T-helper 9 cell (primary cell): ENCODE measurements around the gene DSCAM.

Source experiments
- DNase-seq: peaks from one replicate; pipeline ENCODE4 v3.0.0-alpha.2; 2020

DSCAM gene

DNA sequence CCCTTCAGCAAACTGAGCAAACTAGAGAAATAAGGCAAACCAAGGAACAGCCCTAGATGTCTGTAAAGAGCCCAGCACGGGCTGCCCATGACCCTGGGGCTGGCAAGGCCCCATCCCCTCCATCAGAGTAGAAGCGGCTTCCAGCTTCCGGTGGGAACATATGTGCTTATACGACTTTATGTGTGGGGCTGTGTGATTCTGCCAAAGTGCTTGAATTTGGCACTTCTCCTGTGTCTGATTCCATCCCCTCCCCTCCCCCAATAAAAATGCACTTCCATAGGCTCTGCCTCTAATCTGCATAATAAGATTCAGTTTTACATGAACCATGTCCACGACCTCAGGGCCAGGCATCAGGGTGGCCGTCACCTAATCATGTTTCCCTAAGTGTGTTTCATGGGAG lies 236.6 kb downstream of the DSCAM start:
- DNase-seq = no peak

DNA sequence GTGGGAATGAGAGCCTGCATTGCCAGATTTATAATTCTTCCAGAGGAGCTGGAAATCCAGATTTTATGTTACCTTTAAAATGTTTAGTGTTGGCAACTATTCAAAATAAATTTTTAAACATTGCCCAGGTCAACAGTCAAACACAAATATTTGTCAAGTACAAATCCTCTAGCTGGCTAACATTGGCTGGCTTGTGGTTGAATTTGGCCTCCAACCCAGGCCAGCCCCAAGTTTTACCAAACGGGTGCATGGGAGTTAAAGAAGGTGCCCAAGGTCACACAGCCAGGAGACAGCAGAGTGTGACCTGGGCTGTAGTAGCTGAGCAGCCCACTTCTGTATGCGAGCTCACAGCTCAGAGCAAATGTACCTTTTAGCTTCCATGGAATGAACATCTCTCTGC lies 240.6 kb downstream of the DSCAM start:
- DNase-seq = no peak

DNA sequence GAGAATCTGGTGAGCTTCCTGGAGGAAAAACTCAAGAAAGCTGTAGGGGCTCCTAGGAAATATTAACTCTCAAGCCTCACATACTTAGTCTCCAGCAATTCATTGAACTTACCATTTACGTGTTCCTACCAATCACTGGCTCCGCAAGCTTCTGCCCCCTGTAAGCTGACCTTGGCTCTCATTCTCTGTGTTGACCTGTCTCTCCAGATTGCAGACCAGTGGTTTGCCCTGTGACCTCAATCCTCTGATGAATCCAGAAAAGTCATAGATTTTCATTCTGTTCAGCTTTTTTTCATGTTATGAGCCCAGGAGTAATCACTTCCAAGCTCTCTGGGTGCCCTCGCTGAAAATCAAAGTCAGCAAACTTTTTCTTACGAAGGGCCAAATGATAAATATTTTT lies 241.9 kb downstream of the DSCAM start:
- no peak for DNase-seq

DNA sequence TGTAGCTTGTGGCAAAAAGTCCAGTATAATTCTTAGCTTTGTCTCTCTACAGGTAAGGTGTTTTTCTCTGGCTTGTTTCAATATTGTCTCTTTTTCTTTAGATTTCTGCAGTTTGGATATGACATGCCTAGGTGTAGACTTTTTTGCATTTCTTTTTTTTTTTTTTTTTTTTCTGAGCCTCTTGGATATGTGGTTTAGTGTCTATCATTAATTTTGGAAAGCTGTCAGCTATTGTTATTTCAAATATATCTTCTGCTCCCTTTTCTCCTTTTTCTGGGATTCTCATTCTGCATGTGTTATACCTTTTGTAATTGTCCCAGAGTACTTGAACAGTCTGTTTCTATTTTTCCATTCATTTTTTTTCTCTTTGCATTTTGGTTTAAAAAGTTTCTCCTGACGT lies 243.2 kb downstream of the DSCAM start:
- no peak for DNase-seq

DNA sequence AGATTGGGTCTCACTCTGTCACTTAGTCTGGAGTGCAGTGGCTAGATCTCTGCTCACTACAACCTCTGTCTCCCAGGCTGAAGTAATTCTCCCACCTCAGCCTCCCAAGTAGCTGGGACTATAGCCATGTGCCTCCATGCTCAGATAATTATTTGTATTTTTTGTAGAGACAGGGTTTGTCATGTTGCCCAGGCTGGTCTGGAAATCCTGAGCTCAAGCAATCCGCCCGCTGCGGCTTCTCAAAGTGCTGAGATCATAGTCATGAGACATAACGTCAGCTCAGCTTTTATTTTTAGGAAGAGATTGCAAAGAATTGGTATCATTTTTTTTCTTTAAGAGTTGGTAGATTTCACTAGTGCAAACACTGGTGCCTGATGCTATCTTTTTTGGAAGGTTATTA lies 244.9 kb downstream of the DSCAM start:
- no peak for DNase-seq

DNA sequence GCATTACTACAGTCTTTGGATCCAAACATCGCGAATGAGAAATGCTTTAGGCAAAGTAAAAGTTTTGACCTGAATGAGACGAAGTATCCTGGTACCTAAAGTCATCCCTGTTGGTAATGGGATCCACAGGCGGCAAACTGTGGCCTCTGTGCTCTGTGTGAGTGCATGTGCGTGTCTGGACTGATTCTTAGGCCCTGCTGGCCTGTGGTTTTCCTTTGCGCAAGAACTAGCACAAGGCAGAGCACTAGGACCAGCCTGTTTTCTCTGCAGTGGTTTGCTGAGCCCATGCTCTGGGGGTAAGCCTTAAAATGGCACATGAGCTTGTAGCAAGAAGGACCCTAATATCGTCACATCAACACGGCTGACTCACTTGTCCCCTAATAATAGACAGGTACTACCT lies 251.2 kb downstream of the DSCAM start:
- DNase-seq = no peak

DNA sequence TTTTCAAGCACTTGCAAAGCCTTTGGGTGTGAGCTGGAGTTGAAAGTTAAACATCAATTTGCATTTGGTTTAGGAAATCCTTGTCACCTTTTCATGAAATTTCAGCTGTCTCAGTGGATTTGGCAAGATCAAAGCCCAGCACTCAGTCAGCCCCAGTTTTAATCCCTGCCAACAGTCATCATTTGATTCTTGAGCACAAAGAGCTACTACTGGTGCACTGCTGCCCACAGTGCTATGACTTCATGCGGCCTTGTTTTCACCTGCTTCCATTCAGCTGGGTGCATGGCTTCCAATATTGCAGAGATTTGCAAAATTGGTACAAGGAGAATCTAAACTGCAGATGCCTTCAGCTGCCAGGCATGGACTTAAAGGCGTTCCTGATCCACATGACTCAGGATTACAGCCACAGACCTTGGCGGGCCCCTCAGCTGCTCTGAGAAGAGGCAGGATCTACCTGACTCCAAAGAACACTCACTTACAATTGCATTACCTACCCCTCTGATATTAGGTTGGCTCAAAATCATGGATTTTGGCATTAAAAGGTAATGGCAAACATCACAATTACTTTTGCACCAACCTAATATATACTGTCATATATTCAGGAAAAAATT lies 259.1 kb downstream of the DSCAM start:
- no peak for DNase-seq

DNA sequence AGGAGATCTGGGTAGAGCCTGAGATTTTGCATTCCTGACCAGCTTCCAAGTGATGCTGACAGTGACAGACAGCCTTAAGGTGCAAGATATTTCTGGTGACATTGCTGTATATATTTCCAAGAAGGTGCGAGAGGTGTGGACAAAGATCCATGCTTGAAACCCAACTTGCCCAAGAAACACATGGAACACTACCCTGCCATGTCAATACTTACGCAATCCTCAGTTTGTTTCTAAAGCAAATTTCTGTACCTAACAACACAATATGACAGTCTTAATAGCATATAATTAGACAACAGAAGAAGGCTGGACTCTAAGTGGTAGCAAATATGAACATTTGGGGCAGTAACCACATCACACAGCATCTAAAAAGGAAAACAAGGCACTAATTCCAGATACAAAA lies 260.4 kb downstream of the DSCAM start:
- DNase-seq = no peak

DNA sequence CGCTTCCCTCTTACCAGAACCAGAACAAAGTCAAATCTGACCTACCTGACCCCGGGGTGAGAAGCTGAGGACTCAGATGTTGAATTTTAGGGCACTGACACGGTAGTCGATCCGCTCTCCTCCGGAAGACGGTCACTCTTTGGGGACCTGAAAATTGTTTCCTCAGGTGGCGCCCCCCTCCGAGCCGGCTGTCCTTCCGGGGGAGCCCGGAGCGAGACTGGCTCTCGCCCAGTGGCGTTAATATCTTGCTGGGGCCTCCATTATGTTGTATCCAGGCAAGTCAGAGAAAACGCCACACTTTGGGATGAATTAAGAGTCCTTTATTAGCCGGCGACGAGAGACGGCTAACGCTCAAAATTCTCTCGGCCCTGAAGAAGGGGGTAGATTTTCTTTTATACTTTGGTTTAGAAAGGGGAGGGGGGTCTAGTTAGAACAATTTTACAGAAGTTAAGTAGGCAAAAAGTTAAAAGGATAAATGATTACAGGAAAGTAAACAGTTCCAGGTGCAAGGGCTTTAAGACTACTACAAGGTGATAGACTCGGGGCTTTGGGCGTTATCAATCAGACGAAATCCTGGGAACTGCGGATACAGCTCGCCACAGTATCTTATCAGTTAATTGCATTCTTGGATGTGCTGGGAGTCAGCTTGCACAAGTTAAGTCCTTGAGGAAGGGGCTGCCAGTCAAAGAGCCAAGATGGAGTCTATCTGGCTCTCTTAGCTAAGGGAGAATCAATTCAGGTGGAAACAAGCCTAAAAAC lies 269.5 kb downstream of the DSCAM start:
- no peak for DNase-seq

DNA sequence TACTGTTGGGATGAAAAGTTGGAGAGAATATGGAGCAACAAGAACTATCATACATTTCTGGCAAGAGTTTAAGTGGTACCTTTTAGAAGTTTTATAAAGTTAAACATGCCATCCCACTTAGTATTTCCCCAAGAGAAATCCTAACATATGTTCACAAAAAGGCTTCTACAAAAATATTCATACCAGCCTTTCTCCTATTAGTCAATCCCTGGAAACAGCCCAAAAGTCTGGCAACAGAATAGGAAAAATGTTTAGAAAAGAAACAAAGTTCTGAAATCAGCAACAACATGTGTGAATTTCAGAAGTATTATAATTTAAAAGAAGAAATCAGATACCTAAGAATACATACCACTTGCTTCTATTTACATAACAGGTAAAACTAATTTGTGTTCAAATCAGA lies 271.0 kb downstream of the DSCAM start:
- DNase-seq = no peak

DNA sequence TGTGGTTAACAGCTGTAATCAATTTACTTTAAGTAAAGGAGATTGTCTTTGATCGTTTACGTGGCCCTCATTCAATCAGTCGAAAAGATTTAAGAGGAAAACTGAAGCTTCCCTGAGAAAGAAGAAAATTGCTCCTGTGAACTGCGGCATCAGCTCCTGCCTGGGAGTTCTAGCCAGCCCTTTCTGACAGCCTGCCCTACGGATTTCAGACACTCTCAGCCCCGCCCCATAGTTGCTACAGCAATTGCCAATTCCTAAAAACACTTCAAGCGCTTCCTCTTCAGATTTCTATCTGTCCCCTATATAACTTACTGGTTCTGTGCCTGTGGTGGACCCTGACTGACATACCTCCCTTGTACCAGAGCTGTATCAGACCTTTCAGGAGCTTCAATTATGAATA lies 277.6 kb downstream of the DSCAM start:
- no peak for DNase-seq

DNA sequence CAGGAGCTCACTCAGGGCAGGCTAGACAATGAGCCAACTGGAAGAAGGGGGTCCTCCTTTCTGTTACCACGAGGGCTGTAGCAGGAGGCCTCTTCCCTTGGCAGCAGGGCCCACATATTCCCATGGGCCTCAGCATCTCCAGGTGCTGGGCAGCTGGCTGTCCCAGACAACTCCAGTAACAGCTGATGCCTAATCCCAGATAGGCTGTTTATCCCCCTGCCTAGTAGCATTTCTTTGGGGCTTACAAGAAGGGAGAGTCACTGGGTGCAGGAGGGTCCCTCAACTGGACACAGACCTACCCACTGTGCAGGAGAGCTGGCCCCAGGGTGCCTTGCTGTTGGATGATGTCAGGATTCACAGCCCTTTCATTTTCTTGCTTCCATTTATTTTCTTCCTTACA lies 278.2 kb downstream of the DSCAM start:
- DNase-seq = no peak

DNA sequence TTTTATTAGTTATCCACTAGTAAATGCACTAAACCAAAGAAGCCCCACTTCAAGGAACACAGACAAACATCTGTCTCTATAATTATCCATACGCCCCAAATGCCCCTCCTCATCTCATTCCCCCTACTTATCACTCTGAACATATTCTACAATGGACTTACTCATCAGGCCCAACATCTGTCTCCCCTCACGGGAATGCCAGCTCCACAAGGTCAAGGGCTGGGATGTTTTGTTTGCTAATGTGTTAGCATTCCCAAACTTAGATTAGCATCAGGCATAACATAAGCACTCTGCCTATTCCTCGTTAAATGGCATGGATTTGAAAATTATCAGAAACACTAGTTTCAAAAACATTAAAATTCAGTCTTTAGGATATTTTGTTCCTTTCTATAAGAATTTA lies 279.5 kb downstream of the DSCAM start:
- no peak for DNase-seq

DNA sequence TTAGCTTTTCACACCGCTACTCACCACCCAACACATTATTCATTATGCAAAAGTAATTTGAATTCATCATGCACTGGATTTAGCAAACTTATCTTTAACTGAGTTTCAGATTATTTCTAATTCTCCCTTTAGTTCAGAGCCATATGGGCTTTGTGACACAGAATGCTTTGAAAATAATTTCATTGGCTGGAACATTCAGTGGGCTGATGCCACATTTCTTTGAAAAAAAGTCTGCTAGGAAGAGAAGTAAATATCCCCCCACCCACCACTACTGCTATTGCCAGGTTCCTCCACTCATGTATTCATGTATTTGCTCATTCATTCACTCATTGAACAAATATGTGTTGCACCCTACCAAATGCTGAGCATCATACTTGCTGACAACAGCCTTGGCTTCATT lies 280.5 kb downstream of the DSCAM start:
- DNase-seq = no peak

DNA sequence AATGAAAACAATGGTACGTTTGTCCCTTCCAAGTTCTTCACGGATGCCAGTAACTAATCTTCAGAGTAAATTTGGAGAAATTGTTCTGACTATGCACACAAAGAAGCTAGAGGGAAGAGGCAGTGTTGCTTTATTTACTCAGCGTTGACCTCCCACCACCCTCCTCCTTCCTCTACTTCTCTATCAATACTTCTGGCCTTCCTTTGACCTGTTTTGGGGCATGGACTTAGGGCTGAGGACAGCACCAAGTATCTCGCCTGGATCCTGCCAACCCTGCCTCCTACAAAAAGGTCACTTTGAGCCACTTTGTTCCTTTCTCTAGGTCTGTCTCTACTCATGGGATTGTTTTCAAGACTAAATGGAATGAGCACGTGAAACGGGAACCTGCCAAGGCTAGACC lies 282.6 kb downstream of the DSCAM start:
- DNase-seq = no peak

DNA sequence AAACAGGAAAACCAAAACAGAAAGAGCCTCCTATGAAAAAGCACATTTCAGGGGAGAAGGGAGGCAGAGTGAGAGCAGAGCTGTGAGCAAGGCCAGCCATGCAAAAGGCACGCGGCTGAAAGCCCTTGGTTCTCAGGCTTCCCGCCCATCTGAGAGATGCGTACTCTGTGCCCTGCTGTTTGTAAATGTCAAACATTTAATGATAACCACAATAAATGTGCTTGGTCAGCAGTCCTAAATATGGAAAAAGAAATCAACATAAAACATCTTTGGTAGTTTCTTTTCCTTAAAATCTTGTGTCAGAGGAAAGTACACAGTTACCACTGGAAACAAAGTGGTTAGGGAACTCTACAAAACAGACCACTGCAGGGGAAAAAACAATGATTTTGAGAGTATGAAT lies 283.1 kb downstream of the DSCAM start:
- no peak for DNase-seq

DNA sequence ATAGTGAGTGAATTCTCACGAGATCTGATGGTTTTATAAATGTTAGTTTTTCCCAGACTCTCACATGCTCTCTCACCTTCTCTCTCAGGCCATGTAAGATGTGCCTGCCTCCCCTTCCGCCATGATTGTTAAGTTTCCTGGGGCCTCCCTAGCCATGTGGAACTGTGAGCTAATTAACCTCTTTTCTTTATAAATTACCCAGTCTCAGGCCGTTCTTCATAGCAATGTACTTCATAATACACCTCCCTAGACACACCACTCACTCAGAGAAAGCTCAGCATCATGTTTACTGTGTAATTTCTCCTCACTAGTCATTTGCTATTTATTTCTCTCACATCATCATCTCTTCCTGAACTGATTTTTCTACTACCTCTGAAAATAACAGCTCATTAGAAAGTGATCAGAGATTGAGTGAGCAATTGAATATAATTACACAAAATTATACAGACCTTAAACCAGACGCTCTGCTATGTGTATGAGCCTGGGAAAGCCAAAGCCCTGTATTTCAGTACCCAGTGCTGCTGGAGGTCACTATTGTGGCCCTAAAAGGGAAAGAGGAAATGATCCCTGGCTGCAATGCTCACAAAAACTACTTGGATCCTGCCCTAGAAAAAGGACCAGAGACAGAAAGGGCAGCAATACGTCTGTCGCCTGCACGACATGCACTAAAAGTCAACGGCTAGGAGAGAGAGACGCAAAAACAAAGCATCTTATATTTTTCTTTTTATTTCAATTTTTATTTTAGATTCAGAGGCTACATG lies 284.5 kb downstream of the DSCAM start:
- no peak for DNase-seq

DNA sequence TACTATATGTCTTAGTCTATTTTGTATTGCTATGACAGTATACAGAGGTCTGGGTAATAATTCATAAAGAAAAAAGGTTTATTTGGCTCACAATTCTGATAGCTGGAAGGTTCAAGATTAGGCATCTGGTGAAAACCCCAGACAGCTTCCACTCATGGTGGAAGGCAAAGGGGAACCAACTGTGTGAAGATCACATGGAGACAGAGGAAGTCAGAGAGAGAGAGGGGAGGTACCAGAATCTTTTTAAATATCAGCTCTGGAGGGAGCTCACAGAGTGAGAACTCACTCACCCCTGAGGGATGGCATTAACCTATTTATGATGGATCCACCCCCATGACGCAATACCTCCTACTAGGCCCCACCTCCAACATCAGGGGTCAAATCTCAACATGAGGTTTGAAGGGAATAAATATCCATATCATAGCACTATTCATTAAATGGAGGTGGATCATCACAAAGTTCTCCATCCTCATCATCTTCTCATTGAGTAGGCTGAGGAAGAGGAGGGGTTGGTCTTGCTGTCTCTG lies 290.5 kb downstream of the DSCAM start:
- no peak for DNase-seq

DNA sequence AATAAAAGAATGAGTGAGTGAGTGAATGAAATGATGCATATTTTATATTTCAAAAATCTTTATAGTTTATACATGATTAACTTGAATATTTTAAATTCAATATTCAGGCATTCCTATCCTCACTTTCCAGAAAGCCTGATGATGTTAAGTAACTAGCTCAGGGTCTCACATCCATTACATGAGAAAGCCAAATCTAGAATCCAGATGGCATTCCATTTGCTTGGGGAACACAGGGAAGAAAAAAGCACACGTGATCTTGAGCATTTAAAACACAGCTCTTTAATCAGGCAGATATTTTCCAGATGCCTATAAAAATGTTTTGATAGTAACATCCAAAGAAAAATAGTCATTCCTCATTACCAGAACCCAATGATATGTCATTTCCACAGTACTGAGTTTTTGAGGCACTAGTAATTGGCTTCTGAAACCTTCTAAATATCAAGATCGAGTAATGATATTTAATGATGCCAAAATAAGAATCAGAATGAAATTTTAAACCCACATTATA lies 291.9 kb downstream of the DSCAM start:
- no peak for DNase-seq

DNA sequence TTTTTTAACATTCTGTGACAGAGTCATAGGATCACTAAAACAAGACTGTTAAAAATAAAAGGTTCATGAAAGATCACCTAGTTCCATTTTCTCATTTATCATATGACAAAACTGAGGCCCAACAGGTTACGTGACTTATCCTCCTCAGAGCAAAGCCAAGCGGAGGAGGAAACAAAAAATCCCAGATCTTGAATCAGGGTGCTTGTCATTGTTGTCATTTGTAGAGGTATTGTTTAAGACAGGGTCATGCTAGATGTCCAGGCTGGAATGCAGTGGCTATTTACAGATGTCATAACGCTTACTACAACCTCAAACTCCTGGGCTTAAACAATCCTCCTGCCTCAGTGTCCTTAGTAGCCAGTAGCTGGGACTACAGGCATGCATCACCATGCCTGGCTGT lies 293.2 kb downstream of the DSCAM start:
- DNase-seq = no peak

DNA sequence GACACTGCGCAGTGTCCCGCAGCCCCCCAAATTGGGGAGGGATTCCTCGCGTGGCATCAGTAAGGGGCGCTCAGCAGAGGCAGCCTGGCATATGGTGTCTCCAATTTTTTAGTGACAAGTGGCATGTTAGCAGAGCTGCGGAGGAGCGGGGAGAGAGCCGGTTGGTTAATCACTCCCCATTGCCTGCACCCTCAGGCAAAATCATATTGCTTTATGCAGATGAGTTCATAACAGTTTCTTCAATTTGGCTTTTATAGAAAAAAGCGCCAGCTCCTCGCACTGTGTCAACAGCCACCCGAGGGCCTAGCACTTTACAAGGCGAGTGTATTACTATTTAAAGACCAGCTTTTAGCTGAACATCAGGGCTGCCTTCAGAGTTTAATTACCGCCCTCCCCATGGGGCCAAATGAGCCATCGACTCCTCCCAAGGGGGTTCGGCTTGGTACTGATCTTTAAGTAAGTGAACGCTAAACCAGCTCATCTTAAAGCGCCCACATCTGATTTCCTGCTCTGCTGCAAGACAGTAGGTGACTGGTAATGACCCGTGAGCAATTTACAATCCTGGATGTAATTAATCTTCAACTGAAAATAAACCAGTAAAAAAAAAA lies 298.9 kb downstream of the DSCAM start:
- no peak for DNase-seq

DNA sequence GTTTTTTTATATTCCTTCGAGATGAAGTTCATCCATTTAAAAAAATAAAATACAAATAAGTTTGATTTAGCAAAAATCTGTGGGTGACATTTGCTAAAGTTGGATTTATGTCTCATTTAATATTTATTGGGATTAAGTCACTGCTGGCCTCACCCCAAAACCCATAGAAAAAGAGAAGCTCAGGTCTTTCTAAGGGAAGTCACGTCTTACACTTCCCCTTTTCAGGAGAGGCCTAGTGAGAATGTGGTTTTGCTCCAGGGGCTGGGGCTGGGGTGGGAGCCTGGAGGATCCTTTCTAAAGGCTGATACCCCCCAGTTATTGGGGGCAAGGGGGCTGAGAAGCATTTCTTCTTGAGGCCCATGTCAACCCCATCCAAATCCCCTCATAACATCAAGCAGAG lies 300.3 kb downstream of the DSCAM start:
- DNase-seq = no peak

DNA sequence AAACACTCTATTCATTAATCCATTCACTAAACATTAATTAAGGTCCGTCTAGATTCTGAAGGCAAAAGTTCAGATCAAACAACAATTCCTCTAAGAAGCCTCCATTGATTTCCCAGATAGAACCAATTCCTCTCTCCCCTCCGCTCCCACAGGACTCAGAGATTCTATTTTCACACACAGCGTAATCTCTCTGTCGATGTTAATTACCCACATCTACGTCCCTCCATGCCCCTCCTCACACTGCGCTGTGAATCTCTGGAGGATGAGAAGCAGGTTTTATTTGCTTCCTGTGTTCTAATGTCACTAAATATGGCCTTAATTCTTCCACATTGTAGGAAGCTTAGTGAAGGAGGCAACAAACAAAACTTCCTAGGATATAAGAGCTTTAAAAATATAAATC lies 306.7 kb downstream of the DSCAM start:
- no peak for DNase-seq
